ENCODE results near the gene DLX3. TPM values are rescaled to one million over a fixed set of nuclear protein-coding genes. Genes with fewer than 3 reads are reported as not detected.
A peak's percentile ranks its signal among the peaks of the same experiment; 100 is the strongest.

DLX3 gene
- total RNA-seq, 4 donors from 2014 or later: 12.9 to 31.8 (median 23.8) TPM

- no peaks in the 10 kb centered on the region for H3K4me1 ChIP-seq
- no peak overlapping the region for H3K27ac ChIP-seq
- H3K27me3 ChIP-seq: no peaks in the 10 kb centered on the region
- H3K36me3 ChIP-seq: no peaks in the 10 kb centered on the region
- H3K4me3 ChIP-seq: no peak overlapping the region
- no peak for TF ChIP-seq EP300 (IDR thresholded peaks at IDR 0.05)
- no peak for TF ChIP-seq POLR2A (IDR thresholded peaks at IDR 0.05)
- TF ChIP-seq CTCF (IDR thresholded peaks at IDR 0.05): no peak
- TF ChIP-seq POLR2AphosphoS5 (IDR thresholded peaks at IDR 0.05): no peak
- WGBS: 31% methylated on average over 1 of the region's 1 CpG
- no peaks in the 10 kb centered on the region for H3K9me3 ChIP-seq
- DNase-seq (ENCODE audit: low spot score in 2 of 2): no peak
These were observed 19.6 kb upstream of the DLX3 start for GRCh38 chr17:50014471-50015088.

- no peak for DNase-seq (ENCODE audit: low spot score in 2 of 2)
- TF ChIP-seq POLR2A (IDR thresholded peaks at IDR 0.05): no peak
- TF ChIP-seq EP300 (IDR thresholded peaks at IDR 0.05): no peak
- no peak for TF ChIP-seq CTCF (IDR thresholded peaks at IDR 0.05)
- no peak for TF ChIP-seq POLR2AphosphoS5 (IDR thresholded peaks at IDR 0.05)
- Histone ChIP-seq H3K27ac (no peak overlapping the region), H3K4me1 (no peaks in the 10 kb centered on the region), H3K27me3 (no peaks in the 10 kb centered on the region), H3K4me3 (no peak overlapping the region), H3K36me3 (no peaks in the 10 kb centered on the region), H3K9me3 (no peaks in the 10 kb centered on the region)
- WGBS: 68% methylated on average over 2 of the region's 2 CpGs
These were observed 18.1 kb upstream of the DLX3 start for GRCh38 chr17:50013079-50013478.

GRCh38 chr17:50009282-50009681, 14.3 kb upstream of the DLX3 start:
- 80% methylated on average over 2 of the region's 2 CpGs for WGBS
- DNase-seq (ENCODE audit: low spot score in 2 of 2): no peak
- H3K27ac ChIP-seq: no peak overlapping the region
- H3K4me3 ChIP-seq: no peak overlapping the region
- H3K9me3 ChIP-seq: no peaks in the 10 kb centered on the region
- no peaks in the 10 kb centered on the region for H3K4me1 ChIP-seq
- no peaks in the 10 kb centered on the region for H3K36me3 ChIP-seq
- TF ChIP-seq POLR2A (IDR thresholded peaks at IDR 0.05) (no peak), POLR2AphosphoS5 (IDR thresholded peaks at IDR 0.05) (no peak), EP300 (IDR thresholded peaks at IDR 0.05) (no peak), CTCF (IDR thresholded peaks at IDR 0.05) (no peak)
- peaks cover 3% of the 10 kb centered on the region for H3K27me3 ChIP-seq

- peaks cover 46% of the 10 kb centered on the region for H3K27me3 ChIP-seq
- TF ChIP-seq POLR2A (IDR thresholded peaks at IDR 0.05): no peak
- no peak for TF ChIP-seq CTCF (IDR thresholded peaks at IDR 0.05)
- no peak for TF ChIP-seq EP300 (IDR thresholded peaks at IDR 0.05)
- TF ChIP-seq POLR2AphosphoS5 (IDR thresholded peaks at IDR 0.05): no peak
- peaks cover 7% of the 10 kb centered on the region for H3K4me1 ChIP-seq
- H3K4me3 ChIP-seq: no peak overlapping the region
- 66% methylated on average over 4 of the region's 4 CpGs for WGBS
- no peaks in the 10 kb centered on the region for H3K36me3 ChIP-seq
- DNase-seq (ENCODE audit: low spot score in 2 of 2): no peak
- no peaks in the 10 kb centered on the region for H3K9me3 ChIP-seq
- no peak overlapping the region for H3K27ac ChIP-seq
These were observed 8.9 kb upstream of the DLX3 start for GRCh38 chr17:50003911-50004310.

GRCh38 chr17:49998836-49999511, 4.0 kb upstream of the DLX3 start:
- H3K4me1 ChIP-seq: peaks cover 54% of the 10 kb centered on the region
- H3K4me3 ChIP-seq: no peak overlapping the region
- H3K27ac ChIP-seq: no peak overlapping the region
- H3K27me3 ChIP-seq: peaks cover 76% of the 10 kb centered on the region
- H3K9me3 ChIP-seq: no peaks in the 10 kb centered on the region
- 61% methylated on average over 11 of the region's 11 CpGs for WGBS
- H3K36me3 ChIP-seq: no peaks in the 10 kb centered on the region
- peak in 1 of 2 donors; percentile 65 for DNase-seq (ENCODE audit: low spot score in 2 of 2)
- no peak for TF ChIP-seq EP300 (IDR thresholded peaks at IDR 0.05)
- TF ChIP-seq POLR2A (IDR thresholded peaks at IDR 0.05): no peak
- TF ChIP-seq CTCF (IDR thresholded peaks at IDR 0.05): no peak
- no peak for TF ChIP-seq POLR2AphosphoS5 (IDR thresholded peaks at IDR 0.05)
